Pulmonary artery endothelial cell (primary cell): ENCODE results near the gene SMAP1. TPM values are rescaled to one million over a fixed set of nuclear protein-coding genes. Genes with fewer than 3 reads are reported as not detected.

ENCODE experiments used
- DNase-seq: peaks from one replicate; pipeline ENCODE4 v3.0.0-alpha.2; 2011; ENCODE audit warnings: low read depth, low spot score
- total RNA-seq: library from RNA; depleted of rRNA; stranded (reverse); fragments of >200 nt; gene quantifications from 2 replicates; pipeline ENCODE4 v1.2.3, GENCODE V29; 2014

Gene SMAP1
- total RNA-seq, 1 donor from 2014 or later = 21.7 TPM

DNA sequence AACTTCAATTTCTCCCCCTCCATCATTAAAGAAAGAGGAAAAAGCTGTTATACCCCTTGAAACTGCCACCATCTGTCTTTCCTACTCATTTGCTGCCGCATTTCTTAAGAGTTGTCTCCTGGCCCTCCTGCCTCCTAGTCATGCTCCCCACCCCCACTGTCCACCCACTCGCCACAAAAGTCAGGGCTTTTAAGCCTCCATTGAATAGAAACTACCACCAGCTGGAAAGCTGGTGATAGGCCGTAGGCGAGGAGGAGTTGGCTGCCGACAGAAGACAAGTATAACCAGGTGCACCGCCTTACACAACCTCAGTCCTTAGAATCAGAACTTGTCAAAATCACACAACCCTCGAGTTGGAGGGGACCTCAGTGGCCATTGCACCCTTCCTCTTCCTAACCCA, 221.6 kb downstream of the SMAP1 start:
- DNase-seq = no peak

- no peak for DNase-seq
These were observed 226.3 kb downstream of the SMAP1 start for GRCh38 chr6:70894001-70894400.

DNA sequence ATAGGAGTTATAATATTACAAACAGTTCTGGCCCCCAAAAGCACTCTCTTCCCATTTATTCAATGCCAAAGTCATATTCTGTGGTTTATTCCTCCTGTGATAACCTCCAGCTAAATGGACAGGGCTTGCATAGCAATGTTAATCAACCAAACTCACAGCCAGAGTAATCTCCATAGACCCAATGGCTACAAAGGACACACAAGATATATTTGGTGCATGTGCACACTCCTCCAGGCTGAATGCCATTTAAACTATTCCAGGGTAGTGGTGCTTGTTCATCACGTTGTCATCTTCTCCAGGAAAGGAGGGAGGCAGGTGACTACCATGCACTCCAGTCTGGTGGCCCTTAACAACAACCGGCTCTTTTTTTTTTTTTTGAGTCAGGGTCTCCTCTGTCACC, 232.4 kb downstream of the SMAP1 start:
- DNase-seq = no peak

GRCh38 chr6:70901324-70901723, 233.6 kb downstream of the SMAP1 start:
- no peak for DNase-seq

GRCh38 chr6:70903665-70904452, 236.2 kb downstream of the SMAP1 start:
- DNase-seq = no peak

DNA sequence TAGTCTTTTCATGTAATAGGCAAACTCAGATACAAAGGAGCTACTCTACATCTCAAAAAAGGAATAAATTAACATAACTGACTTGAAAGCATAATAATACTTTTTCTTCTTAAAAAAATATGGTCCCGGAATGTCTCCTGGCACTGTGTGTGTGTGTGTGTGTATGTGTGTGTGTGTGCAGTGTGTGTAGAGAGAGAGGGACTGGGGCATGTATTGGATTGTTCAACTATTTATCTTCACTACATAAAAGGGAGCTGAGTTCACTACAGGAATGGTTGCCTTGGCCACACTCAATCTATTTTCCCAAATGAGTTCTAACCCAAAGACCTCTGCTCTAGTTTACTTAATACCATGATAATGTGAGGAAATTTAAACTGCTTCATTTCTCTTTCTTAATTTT, 238.1 kb downstream of the SMAP1 start:
- DNase-seq = no peak

Other genes with a start within 250 kb of the SMAP1 start
- gene SDHAF4, start 101.0 kb upstream of the SMAP1 start, total RNA-seq = 4.3 and 5.6 TPM in 2 replicates